ENCODE results near the gene OR10G8.

DNA sequence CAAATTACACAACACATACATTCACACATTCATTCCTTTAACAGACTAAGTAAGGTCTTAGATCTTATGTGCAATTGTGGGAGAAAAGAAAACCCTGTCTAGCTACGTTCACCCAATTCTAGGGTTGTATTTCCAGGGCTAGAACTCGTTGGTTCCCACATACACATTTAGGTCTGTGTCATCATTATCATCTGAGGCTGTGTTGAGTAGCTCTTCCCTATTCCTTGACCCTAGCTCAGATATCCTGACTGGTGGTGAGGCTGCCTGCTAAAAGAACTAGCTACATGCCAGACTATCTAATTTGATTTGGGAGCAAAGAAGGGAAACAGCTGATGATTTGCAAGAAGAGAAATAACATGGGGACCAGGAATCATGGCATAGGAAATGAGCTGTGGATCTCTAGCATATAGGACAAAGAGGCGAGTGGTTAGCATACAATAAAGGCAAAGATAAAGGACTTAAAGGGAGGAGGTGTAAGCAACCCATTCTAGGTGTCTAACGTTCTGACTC, 42.1 kb downstream of the OR10G8 start:
- TF ChIP-seq, protein P1, sequence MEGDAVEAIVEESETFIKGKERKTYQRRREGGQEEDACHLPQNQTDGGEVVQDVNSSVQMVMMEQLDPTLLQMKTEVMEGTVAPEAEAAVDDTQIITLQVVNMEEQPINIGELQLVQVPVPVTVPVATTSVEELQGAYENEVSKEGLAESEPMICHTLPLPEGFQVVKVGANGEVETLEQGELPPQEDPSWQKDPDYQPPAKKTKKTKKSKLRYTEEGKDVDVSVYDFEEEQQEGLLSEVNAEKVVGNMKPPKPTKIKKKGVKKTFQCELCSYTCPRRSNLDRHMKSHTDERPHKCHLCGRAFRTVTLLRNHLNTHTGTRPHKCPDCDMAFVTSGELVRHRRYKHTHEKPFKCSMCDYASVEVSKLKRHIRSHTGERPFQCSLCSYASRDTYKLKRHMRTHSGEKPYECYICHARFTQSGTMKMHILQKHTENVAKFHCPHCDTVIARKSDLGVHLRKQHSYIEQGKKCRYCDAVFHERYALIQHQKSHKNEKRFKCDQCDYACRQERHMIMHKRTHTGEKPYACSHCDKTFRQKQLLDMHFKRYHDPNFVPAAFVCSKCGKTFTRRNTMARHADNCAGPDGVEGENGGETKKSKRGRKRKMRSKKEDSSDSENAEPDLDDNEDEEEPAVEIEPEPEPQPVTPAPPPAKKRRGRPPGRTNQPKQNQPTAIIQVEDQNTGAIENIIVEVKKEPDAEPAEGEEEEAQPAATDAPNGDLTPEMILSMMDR (conservative IDR thresholded peaks at IDR 0.05; ENCODE audit: low read depth, low read length): no peak
- TF ChIP-seq POLR2A (IDR thresholded peaks at IDR 0.05; ENCODE audit: low read depth, low read length) (no peak), SMC3 (IDR thresholded peaks at IDR 0.05; ENCODE audit: low read depth, low read length) (no peak), RFX5 (IDR thresholded peaks at IDR 0.05; ENCODE audit: low read depth, low read length) (no peak), NFE2L2 (IDR thresholded peaks at IDR 0.05; ENCODE audit: low read depth, low read length) (no peak)
- TF ChIP-seq, protein P2, sequence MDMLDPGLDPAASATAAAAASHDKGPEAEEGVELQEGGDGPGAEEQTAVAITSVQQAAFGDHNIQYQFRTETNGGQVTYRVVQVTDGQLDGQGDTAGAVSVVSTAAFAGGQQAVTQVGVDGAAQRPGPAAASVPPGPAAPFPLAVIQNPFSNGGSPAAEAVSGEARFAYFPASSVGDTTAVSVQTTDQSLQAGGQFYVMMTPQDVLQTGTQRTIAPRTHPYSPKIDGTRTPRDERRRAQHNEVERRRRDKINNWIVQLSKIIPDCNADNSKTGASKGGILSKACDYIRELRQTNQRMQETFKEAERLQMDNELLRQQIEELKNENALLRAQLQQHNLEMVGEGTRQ (IDR thresholded peaks at IDR 0.05; ENCODE audit: low read depth, low read length): no peak
